GM21576 (cell line): ENCODE measurements around the gene FAM221B.

Source experiments
- ATAC-seq: cut with Tn5 transposase; IDR thresholded peaks from one replicate; pipeline ENCODE4 v1.9.1; 2021; ENCODE audit warnings: mild to moderate bottlenecking, moderate library complexity; ENCODE audit not compliant: unreplicated experiment

Gene FAM221B, protein sequence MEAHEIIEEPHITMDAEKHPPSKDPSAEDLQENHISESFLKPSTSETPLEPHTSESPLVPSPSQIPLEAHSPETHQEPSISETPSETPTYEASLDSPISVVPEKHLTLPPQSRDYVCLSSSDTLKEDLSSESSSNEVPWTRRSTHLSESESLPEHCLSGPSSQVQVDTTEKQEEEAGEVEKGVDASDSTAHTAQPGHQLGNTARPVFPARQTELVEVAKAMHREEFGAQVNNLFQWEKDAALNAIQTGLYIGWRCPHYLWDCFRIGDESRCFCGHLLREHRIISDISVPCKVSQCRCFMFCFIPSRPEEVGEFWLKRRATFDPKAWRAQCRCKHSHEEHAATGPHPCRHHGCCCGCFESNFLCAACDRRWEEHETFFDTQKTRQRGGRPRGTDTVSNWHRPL

GRCh38 chr9:35828716-35829083 lies at the start of gene FAM221B:
TSS of gene FAM221B (minus strand) at chr9:35828732. CDS start at chr9:35826161, 2,571 bp downstream.
- no peak for ATAC-seq

GRCh38 chr9:35872505-35872904 lies 44.0 kb upstream of the FAM221B start:
- no peak for ATAC-seq

- ATAC-seq: no peak
Measured at GRCh38 chr9:35871545-35871944, 43.0 kb upstream of the FAM221B start.

GRCh38 chr9:35870351-35870923 lies 41.9 kb upstream of the FAM221B start, which contains the start of gene OR13J1:
TSS of gene OR13J1 (minus strand) at chr9:35870401. CDS start at chr9:35870401, 0 bp downstream.
- no peak for ATAC-seq

DNA sequence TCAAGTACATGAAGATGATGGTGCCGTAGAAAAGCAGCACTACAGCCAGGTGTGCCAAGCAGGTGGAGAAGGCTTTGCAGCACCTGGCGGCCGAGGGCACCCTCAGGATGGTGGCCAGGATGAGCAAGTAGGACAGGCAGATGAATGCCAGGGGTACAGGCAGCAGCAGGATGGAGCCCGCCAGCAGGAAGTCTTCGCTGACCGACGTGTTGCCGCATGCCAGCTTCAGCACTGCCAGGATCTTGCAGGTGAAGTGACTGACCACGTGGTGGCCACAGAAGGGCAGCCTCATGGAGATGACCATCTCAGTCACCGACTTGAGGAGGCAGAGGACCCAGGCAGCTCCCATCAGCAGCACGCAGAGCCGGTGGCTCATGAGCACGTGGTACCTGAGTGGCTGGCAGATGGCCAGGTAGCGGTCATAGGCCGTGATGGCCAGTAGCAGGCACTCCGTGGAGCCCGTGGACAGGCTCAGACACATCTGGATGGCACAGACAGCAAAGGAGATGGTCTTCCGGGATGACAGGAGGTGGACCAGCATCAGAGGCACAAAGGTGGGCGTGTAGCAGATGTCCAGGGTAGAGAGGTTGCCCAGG lies 41.2 kb upstream of the FAM221B start:
- ATAC-seq: no peak

DNA sequence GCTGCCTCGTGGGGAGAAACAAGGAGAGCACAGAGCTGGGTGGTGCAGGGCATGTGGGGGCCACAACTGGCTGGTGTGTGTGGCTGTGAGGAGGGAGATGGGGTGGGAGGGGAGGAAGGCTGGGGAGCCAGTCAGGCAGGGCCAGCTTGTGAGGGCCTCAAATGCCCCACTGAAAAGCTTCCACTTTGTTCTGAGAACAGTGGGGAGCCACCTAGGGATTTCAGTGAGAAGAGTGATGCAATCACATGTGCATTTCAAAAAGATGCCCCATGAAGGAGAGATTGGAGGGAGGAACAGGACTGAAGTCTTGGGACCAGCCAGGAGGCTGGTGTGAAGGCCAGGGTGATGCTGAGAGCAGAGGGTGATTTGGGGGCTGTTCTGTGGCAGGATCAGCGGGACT lies 40.4 kb upstream of the FAM221B start:
- ATAC-seq: no peak

- no peak for ATAC-seq
Measured at GRCh38 chr9:35867538-35867937, 39.0 kb upstream of the FAM221B start.

- no peak for ATAC-seq
Measured at GRCh38 chr9:35864695-35865255, 36.2 kb upstream of the FAM221B start.

DNA sequence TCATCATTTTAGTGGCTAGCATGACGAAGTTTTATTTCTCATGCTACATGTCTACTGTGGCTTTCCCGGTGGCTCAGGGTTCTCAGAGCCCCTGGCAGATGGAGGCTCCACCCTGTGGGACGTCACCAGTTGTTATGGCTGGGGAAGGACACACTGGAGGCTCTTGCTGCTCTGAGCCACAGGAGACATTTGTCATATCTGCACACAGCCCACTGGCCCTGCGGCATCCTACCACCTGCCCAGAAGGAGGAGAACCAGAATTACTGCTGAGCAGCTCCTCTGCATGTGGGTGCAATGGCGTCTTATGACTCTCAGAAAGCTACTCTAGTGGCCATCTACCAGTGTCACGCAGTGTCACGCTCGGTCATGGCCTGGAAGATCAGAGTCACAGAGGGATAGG lies 35.1 kb upstream of the FAM221B start:
- no peak for ATAC-seq

GRCh38 chr9:35862328-35862727 lies 33.8 kb upstream of the FAM221B start:
- ATAC-seq: no peak

- ATAC-seq: no peak
Measured at GRCh38 chr9:35861161-35861897, 32.8 kb upstream of the FAM221B start.

DNA sequence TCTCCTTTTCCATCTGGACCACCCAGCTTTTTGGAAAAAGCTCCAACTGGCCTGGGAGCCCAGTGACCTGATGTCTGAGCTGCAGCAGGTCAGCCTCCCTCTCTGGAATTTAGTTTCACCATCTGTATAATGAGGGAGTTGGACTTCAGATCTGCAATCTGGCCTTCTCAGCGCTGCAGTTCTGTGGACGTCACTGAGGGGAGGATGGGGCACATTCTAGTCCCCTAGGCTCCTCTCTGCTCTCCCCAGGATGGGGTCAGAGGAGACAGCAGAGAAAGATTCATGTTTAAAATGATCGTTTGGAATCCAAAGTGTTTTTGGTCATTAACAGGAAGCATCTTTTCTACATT lies 31.4 kb upstream of the FAM221B start:
- no peak for ATAC-seq

GRCh38 chr9:35859310-35859989 lies 30.9 kb upstream of the FAM221B start:
- ATAC-seq: no peak

DNA sequence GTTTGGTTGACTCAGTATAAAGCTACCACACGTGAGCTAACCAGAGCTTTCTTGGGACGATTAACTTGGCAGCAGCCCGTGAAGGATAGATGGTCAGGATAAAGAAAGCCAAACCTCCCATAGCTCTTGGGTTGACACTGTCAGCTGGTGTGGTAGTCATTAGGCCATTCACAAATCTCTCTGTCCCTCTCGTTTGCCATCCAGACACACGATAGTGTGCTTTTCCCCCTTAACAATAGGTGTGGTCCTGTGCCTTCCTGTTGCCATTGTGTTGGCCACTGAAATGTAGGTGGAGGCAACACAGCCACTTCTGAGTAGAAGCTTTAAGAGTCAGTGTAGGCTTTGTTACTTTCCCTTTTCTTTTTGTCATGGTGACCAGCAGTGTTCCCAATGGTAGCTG lies 29.9 kb upstream of the FAM221B start:
- ATAC-seq: no peak

- no peak for ATAC-seq
Measured at GRCh38 chr9:35856882-35857281, 28.4 kb upstream of the FAM221B start.

DNA sequence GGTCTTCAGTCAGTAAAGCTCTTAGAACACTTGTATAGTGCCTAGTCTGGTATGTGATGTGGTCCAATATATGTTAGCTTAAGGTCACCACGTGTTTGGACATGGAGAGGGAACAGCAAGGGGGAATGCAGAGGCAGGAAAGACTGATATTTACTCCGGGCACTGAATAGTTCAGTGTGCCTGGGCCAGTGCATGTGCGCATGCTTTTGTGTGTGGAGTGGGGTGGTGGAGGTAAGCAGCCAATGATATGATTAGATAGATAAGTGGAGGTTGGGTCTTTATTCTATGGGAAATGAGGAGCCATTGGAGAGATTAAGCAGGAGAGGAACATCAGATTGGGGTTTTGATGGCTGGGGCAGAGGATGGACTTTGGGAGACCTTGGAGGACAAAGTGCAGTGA lies 27.7 kb upstream of the FAM221B start:
- ATAC-seq: no peak

GRCh38 chr9:35854091-35854762 lies 25.7 kb upstream of the FAM221B start:
- ATAC-seq: no peak

DNA sequence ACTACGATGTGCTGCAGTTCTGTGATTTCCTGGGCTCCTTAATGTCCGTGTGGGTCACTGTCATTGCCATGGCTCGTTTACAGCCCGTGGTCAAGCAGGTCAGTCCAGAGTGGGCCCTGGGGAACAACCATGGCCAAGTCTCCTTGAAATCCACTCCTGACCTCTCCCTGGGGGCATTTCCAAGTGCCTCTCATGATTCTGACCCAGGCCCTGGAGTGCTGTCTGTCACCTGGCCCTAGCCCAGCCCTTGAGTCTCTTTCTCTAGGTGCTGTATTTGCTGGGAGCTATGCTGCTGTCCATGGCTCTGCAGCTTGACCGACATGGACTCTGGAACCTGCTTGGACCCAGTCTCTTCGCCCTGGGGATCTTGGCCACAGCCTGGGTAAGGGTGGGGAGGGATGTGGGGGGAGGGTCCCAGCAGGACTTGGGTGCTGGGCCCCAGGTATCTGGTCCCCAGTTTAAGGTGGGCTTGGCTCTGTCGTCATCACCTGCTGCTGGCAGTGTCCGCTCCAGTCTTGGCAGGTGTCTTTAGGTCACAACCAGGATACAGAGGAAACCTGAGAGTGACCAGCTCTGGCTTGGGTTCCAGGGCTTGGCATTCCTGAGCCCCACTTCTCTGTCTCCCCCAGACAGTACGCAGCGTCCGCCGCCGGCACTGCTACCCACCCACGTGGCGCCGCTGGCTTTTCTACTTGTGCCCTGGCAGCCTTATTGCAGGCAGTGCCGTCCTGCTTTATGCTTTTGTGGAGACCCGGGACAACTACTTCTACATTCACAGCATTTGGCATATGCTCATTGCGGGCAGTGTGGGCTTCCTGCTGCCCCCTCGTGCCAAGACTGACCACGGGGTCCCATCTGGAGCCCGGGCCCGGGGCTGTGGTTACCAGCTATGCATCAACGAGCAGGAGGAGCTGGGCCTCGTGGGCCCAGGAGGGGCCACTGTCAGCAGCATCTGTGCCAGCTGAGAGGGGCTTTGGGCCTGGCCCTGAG lies 24.6 kb upstream of the FAM221B start:
- ATAC-seq: no peak

DNA sequence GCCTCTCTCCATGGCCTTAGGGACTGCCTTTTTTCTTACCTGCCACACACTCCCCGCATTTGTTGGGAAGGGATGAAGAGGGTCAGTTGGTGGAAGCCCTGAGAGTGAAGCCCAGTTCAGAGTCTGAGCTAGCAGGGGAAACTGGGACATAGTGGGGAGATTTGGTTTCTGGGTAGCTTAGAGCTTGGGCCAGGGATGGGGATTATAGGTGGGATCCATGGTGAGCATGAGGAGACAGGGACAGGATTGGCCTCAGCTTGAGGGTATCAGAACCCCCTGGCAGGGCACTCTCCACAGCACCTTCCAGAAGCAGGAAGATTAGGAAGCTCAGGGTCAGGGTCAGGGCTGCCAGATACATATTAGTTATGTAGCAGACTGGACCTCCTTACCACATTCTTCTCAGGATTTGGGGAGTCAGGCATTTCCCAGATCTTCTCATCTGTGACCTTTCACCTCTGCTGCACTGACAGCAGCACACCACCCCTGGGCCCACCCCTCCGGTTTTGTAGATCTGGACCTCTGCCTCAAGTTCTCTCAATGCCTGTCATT lies 23.8 kb upstream of the FAM221B start:
- no peak for ATAC-seq
